ENCODE data around the gene MACROD2. TPM values are rescaled to one million over a fixed set of nuclear protein-coding genes. Genes with fewer than 3 reads are reported as not detected.

MACROD2 gene
- polyA plus RNA-seq, 1 donor from 2014 or later: 23.2 TPM

DNA sequence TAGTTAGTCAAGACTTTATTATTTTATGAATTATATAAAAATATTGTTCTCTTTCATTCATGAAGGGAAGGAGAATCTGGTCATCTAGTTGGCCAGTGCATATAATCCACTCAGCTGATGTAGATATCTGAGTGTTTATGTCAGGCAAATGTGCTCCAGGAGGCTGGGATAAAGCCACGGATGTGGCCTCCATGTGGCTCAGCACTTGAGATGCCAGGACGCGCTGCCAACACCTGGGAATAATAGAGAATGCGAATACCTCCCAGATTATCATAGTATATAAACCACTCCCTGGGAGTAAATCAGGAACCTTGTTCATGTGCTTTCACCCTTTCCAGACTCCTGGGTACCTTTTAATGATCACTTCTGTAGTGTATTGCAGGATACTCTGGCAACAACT is 1571.9 kb downstream of the MACROD2 start:
- TF ChIP-seq, protein P1, sequence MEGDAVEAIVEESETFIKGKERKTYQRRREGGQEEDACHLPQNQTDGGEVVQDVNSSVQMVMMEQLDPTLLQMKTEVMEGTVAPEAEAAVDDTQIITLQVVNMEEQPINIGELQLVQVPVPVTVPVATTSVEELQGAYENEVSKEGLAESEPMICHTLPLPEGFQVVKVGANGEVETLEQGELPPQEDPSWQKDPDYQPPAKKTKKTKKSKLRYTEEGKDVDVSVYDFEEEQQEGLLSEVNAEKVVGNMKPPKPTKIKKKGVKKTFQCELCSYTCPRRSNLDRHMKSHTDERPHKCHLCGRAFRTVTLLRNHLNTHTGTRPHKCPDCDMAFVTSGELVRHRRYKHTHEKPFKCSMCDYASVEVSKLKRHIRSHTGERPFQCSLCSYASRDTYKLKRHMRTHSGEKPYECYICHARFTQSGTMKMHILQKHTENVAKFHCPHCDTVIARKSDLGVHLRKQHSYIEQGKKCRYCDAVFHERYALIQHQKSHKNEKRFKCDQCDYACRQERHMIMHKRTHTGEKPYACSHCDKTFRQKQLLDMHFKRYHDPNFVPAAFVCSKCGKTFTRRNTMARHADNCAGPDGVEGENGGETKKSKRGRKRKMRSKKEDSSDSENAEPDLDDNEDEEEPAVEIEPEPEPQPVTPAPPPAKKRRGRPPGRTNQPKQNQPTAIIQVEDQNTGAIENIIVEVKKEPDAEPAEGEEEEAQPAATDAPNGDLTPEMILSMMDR (IDR thresholded peaks at IDR 0.05; ENCODE audit: poor library complexity, severe bottlenecking): no peak
- TF ChIP-seq POLR2AphosphoS5 (IDR thresholded peaks at IDR 0.05) (no peak), EZH2 (IDR thresholded peaks at IDR 0.05; ENCODE audit: borderline replicate concordance, insufficient read depth, low read length, poor library complexity, severe bottlenecking) (no peak), EP300 (conservative IDR thresholded peaks at IDR 0.05; ENCODE audit: poor library complexity, severe bottlenecking) (no peak), TAF1 (IDR thresholded peaks at IDR 0.05; ENCODE audit: low read depth) (no peak), RAD21 (conservative IDR thresholded peaks at IDR 0.05) (no peak), SMC3 (conservative IDR thresholded peaks at IDR 0.05; ENCODE audit: poor library complexity) (no peak), MXI1 (conservative IDR thresholded peaks at IDR 0.05; ENCODE audit: poor library complexity, severe bottlenecking) (no peak)
- TF ChIP-seq, protein P2, sequence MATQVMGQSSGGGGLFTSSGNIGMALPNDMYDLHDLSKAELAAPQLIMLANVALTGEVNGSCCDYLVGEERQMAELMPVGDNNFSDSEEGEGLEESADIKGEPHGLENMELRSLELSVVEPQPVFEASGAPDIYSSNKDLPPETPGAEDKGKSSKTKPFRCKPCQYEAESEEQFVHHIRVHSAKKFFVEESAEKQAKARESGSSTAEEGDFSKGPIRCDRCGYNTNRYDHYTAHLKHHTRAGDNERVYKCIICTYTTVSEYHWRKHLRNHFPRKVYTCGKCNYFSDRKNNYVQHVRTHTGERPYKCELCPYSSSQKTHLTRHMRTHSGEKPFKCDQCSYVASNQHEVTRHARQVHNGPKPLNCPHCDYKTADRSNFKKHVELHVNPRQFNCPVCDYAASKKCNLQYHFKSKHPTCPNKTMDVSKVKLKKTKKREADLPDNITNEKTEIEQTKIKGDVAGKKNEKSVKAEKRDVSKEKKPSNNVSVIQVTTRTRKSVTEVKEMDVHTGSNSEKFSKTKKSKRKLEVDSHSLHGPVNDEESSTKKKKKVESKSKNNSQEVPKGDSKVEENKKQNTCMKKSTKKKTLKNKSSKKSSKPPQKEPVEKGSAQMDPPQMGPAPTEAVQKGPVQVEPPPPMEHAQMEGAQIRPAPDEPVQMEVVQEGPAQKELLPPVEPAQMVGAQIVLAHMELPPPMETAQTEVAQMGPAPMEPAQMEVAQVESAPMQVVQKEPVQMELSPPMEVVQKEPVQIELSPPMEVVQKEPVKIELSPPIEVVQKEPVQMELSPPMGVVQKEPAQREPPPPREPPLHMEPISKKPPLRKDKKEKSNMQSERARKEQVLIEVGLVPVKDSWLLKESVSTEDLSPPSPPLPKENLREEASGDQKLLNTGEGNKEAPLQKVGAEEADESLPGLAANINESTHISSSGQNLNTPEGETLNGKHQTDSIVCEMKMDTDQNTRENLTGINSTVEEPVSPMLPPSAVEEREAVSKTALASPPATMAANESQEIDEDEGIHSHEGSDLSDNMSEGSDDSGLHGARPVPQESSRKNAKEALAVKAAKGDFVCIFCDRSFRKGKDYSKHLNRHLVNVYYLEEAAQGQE (IDR thresholded peaks at IDR 0.05; ENCODE audit: borderline replicate concordance): no peak
- H3K79me2 ChIP-seq (replicated peaks; ENCODE audit: insufficient read depth, low read length): no peaks in the 10 kb centered on the region
- H3K27ac ChIP-seq (ENCODE audit: low read length): no peak overlapping the region
- no peaks in the 10 kb centered on the region for H3K36me3 ChIP-seq (ENCODE audit: insufficient read depth, low read length)
- H4K20me1 ChIP-seq (ENCODE audit: insufficient read depth): no peaks in the 10 kb centered on the region
- no peak overlapping the region for H3K4me3 ChIP-seq (ENCODE audit: low read length)
- H3K9me2 ChIP-seq (ENCODE audit: insufficient read depth, low read length): no peaks in the 10 kb centered on the region
- H3K27me3 ChIP-seq (ENCODE audit: insufficient read depth, low read depth, low read length): no peaks in the 10 kb centered on the region
- H2AFZ ChIP-seq (ENCODE audit: low read depth, low read length): no peak overlapping the region
- no peaks in the 10 kb centered on the region for H3F3A ChIP-seq (ENCODE audit: insufficient read depth, low read length, poor library complexity, severe bottlenecking)
- no peak overlapping the region for H3K4me2 ChIP-seq (ENCODE audit: low read length)
- no peaks in the 10 kb centered on the region for H3K9me3 ChIP-seq (ENCODE audit: low read length)
- no peak overlapping the region for H3K9ac ChIP-seq (ENCODE audit: low read length)

DNA sequence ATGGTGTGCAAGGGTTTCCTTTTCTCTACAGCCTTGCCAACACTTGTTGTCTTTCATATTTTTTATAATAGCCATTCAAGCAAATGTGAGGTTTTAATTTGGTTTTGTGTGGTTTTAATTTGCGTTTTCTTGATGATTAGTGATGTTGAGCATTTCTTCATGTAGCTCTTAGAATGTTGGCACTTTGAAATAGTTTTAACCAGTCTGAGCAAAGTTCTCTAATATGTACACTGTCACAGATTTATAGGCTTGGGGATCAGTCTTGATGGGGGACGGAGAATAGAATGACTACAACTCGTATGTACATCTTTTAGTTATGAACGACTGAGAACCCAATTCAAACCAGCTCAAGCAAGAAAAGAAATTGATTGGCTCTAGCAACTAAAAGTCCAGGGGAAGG is 1574.8 kb downstream of the MACROD2 start:
- Histone ChIP-seq H4K20me1 (ENCODE audit: insufficient read depth) (no peaks in the 10 kb centered on the region), H3K4me2 (ENCODE audit: low read length) (no peak overlapping the region), H3K27me3 (ENCODE audit: insufficient read depth, low read depth, low read length) (no peaks in the 10 kb centered on the region), H3K9me3 (ENCODE audit: low read length) (no peaks in the 10 kb centered on the region), H3K9me2 (ENCODE audit: insufficient read depth, low read length) (no peaks in the 10 kb centered on the region), H3F3A (ENCODE audit: insufficient read depth, low read length, poor library complexity, severe bottlenecking) (no peaks in the 10 kb centered on the region), H3K4me3 (ENCODE audit: low read length) (no peak overlapping the region), H2AFZ (ENCODE audit: low read depth, low read length) (no peak overlapping the region), H3K79me2 (replicated peaks; ENCODE audit: insufficient read depth, low read length) (no peaks in the 10 kb centered on the region), H3K36me3 (ENCODE audit: insufficient read depth, low read length) (no peaks in the 10 kb centered on the region), H3K9ac (ENCODE audit: low read length) (no peak overlapping the region), H3K27ac (ENCODE audit: low read length) (no peak overlapping the region)
- TF ChIP-seq POLR2AphosphoS5 (IDR thresholded peaks at IDR 0.05) (no peak), RAD21 (conservative IDR thresholded peaks at IDR 0.05) (no peak), SMC3 (conservative IDR thresholded peaks at IDR 0.05; ENCODE audit: poor library complexity) (no peak), EP300 (conservative IDR thresholded peaks at IDR 0.05; ENCODE audit: poor library complexity, severe bottlenecking) (no peak), MXI1 (conservative IDR thresholded peaks at IDR 0.05; ENCODE audit: poor library complexity, severe bottlenecking) (no peak)
